Trophoblast cell (in vitro differentiated cells and primary cell): ENCODE measurements around the gene ZC3H13. TPM values are rescaled to one million over a fixed set of nuclear protein-coding genes. Genes with fewer than 3 reads are reported as not detected.

Experiments used
- DNase-seq, 2 donors: peaks; one replicate each; pipeline ENCODE4 v3.0.0-alpha.2; 2016
- H2AFZ ChIP-seq: 2 replicates; pipeline ENCODE4 v1.6.1; 2013; ENCODE audit warnings: low read length, moderate library complexity, mild to moderate bottlenecking; ENCODE audit not compliant: insufficient read depth, poor library complexity
- H2AK5ac ChIP-seq: 2 replicates; pipeline ENCODE4 v1.6.1; 2013; ENCODE audit warnings: mild to moderate bottlenecking, low read length
- H2BK120ac ChIP-seq: 2 replicates; pipeline ENCODE4 v1.6.1; 2013; ENCODE audit warnings: low read length, mild to moderate bottlenecking, moderate library complexity; ENCODE audit not compliant: insufficient read depth, poor library complexity
- H2BK12ac ChIP-seq: 2 replicates; pipeline ENCODE4 v1.6.1; 2013; ENCODE audit warnings: mild to moderate bottlenecking, low read length, moderate library complexity
- H2BK5ac ChIP-seq: 2 replicates; pipeline ENCODE4 v1.6.1; 2013; ENCODE audit warnings: low read length, low read depth, moderate library complexity, mild to moderate bottlenecking; ENCODE audit not compliant: poor library complexity
- H3K14ac ChIP-seq: 2 replicates; pipeline ENCODE4 v1.6.1; 2013; ENCODE audit warnings: mild to moderate bottlenecking, low read length
- H3K18ac ChIP-seq: 2 replicates; pipeline ENCODE4 v1.6.1; 2013; ENCODE audit warnings: mild to moderate bottlenecking, low read length
- H3K23ac ChIP-seq: 2 replicates; pipeline ENCODE4 v1.6.1; 2013; ENCODE audit warnings: low read length
- H3K27ac ChIP-seq: 2 replicates; pipeline ENCODE4 v1.5.1; 2013; ENCODE audit warnings: low read depth, mild to moderate bottlenecking, inconsistent platforms, low read length, moderate library complexity
- H3K27me3 ChIP-seq: 2 replicates; pipeline ENCODE4 v1.6.1; 2013; ENCODE audit warnings: inconsistent platforms, mild to moderate bottlenecking, low read length, moderate library complexity; ENCODE audit not compliant: insufficient read depth
- H3K36me3 ChIP-seq, 2 experiments: 1 replicate in 1 of 2; 2 replicates in 1 of 2; pipeline ENCODE4 v1.6.1; 2013; ENCODE audit warnings: low read length in 2 of 2, mild to moderate bottlenecking in 2 of 2, moderate library complexity in 1 of 2; ENCODE audit not compliant: insufficient read depth in 2 of 2, control insufficient read depth in 1 of 2
- H3K4ac ChIP-seq: 2 replicates; pipeline ENCODE4 v1.6.1; 2013; ENCODE audit warnings: low read depth, mild to moderate bottlenecking, low read length, moderate library complexity
- H3K4me1 ChIP-seq, 2 experiments: 1 replicate in 1 of 2; 2 replicates in 1 of 2; pipeline ENCODE4 v1.6.1; 2013; ENCODE audit warnings: low read length in 2 of 2, mild to moderate bottlenecking in 2 of 2, moderate library complexity in 1 of 2; ENCODE audit not compliant: insufficient read depth in 2 of 2, control insufficient read depth in 1 of 2
- H3K4me2 ChIP-seq: 2 replicates; pipeline ENCODE4 v1.6.1; 2013; ENCODE audit warnings: inconsistent platforms, mild to moderate bottlenecking, low read length, moderate library complexity
- H3K4me3 ChIP-seq: 2 replicates; pipeline ENCODE4 v1.5.1; 2013; ENCODE audit warnings: mild to moderate bottlenecking, low read depth, low read length, inconsistent platforms
- H3K79me1 ChIP-seq: one replicate; pipeline ENCODE4 v1.6.1; 2013; ENCODE audit warnings: low read length
- H3K79me2 ChIP-seq: 2 replicates; pipeline ENCODE4 v1.6.1; 2013; ENCODE audit warnings: low read length, mild to moderate bottlenecking; ENCODE audit not compliant: control insufficient read depth, insufficient read depth, poor library complexity
- H3K9ac ChIP-seq: 2 replicates; pipeline ENCODE4 v1.6.1; 2013; ENCODE audit warnings: mild to moderate bottlenecking, low read length
- H3K9me3 ChIP-seq: 2 replicates; pipeline ENCODE4 v1.6.1; 2013; ENCODE audit warnings: low read depth, mild to moderate bottlenecking, control low read depth, inconsistent platforms, low read length; ENCODE audit not compliant: insufficient read depth
- H4K12ac ChIP-seq: 2 replicates; pipeline ENCODE4 v1.6.1; 2013; ENCODE audit warnings: low read depth, mild to moderate bottlenecking, low read length, moderate library complexity
- H4K8ac ChIP-seq: 2 replicates; pipeline ENCODE4 v1.6.1; 2013; ENCODE audit warnings: low read depth, mild to moderate bottlenecking, low read length, moderate library complexity
- H4K91ac ChIP-seq: one replicate; pipeline ENCODE4 v1.6.1; 2013; ENCODE audit warnings: low read depth, mild to moderate bottlenecking, low read length, moderate library complexity
- WGBS: extraction: QIAGEN DNeasy Blood & Tissue Kit; methylation state at CpG from one replicate; pipeline ENCODE4 v1.1.7; 2013; ENCODE audit warnings: missing lambda C conversion rate; ENCODE audit not compliant: insufficient read length, insufficient coverage; ENCODE audit errors: extremely low coverage; 5-methylcytosine and 5-hydroxymethylcytosine counted together
- polyA plus RNA-seq: library from polyadenylated mRNA; stranded (reverse); fragments of 200-250 nt; gene quantifications from 2 replicates; pipeline ENCODE4 v1.2.3, GENCODE V29; 2013

Gene ZC3H13, protein sequence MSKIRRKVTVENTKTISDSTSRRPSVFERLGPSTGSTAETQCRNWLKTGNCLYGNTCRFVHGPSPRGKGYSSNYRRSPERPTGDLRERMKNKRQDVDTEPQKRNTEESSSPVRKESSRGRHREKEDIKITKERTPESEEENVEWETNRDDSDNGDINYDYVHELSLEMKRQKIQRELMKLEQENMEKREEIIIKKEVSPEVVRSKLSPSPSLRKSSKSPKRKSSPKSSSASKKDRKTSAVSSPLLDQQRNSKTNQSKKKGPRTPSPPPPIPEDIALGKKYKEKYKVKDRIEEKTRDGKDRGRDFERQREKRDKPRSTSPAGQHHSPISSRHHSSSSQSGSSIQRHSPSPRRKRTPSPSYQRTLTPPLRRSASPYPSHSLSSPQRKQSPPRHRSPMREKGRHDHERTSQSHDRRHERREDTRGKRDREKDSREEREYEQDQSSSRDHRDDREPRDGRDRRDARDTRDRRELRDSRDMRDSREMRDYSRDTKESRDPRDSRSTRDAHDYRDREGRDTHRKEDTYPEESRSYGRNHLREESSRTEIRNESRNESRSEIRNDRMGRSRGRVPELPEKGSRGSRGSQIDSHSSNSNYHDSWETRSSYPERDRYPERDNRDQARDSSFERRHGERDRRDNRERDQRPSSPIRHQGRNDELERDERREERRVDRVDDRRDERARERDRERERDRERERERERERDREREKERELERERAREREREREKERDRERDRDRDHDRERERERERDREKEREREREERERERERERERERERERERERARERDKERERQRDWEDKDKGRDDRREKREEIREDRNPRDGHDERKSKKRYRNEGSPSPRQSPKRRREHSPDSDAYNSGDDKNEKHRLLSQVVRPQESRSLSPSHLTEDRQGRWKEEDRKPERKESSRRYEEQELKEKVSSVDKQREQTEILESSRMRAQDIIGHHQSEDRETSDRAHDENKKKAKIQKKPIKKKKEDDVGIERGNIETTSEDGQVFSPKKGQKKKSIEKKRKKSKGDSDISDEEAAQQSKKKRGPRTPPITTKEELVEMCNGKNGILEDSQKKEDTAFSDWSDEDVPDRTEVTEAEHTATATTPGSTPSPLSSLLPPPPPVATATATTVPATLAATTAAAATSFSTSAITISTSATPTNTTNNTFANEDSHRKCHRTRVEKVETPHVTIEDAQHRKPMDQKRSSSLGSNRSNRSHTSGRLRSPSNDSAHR (N-terminal part only)
- polyA plus RNA-seq: 36.0 and 37.7 TPM in 2 replicates

DNA sequence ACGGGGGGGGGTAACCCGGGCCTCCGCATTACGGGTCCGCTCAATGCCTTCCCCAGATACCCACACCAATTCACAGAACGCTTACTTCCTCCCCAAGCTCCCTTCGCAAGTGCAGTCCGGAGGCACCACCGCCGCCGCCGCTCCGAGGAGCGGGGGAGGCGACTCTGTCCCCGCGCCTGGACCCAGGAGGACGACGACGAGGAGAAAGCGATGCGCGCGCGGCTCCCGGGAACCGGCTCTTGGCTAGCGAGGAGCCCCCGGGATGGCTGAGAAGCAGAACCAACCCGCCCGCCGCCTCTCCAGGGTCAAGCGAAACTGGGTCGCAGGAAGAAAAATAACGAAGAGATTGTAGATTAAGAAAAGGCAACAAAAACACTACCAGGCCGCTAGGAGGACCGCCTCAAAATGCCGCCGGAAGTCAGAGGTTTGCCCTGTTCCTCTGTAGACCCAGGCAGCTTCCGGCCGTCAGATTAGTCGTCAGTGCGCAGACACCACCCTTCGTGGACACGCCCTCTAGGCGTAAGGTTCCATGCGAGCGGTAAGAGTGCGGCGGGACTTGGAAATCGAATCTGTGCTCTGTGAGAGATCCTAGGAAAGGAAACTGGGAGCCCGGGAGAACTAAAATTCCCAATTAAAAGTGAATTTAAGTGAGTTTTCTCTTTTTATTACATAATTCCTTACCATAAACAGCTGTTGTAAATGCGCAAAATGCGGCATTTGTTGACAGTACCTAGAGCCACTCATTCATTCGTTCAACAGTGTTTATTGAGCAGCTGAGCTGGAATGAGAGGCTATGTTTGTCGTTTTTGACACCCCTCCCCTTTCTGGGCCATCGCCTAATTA lies at the start of gene ZC3H13:
Gene ZC3H13 (minus strand): TSS at position 428 of the 843 bp plus-strand sequence. CDS start 7,239 bp downstream, outside the sequence.
- no CpG with 5 or more reads among the region's 57 CpGs for WGBS

DNA sequence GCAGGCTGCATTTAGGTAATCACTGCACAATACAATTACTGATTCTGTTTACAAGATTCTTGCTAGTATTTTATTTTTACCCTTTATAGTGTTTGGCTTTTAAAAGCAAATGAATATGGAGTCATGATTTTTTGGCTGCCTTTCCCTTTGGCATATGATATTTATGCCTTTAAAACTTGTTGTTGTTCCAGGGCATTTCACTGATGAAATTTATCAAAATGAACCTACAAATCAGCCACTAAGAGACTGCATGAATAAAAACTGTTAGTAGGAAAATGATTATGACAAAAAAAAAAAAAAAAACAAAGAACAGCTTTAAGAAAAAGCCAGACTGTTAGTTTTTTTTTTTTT lies 49.7 kb upstream of the ZC3H13 start:
- Histone ChIP-seq H3K9me3 (no peaks in the 10 kb centered on the region), H2BK5ac (no peak overlapping the region), H3K4me2 (no peak overlapping the region), H3K4me1 (peaks cover 0 to 3% of the 10 kb centered on the region in 2 experiments), H3K36me3 (no peaks in the 10 kb centered on the region), H3K4me3 (no peak overlapping the region), H4K91ac (no peak overlapping the region), H2AFZ (no peak overlapping the region), H2BK120ac (no peak overlapping the region), H3K4ac (no peak overlapping the region), H3K9ac (no peak overlapping the region), H2AK5ac (no peak overlapping the region), H3K27me3 (no peaks in the 10 kb centered on the region), H3K79me2 (no peaks in the 10 kb centered on the region), H3K18ac (no peak overlapping the region), H3K23ac (no peak overlapping the region), H2BK12ac (no peak overlapping the region), H3K27ac (no peak overlapping the region), H3K79me1 (no peaks in the 10 kb centered on the region), H4K8ac (no peak overlapping the region), H4K12ac (no peak overlapping the region), H3K14ac (no peak overlapping the region)
- DNase-seq: no peak

More for the DNA sequence above, at the start of gene ZC3H13:
- H4K91ac ChIP-seq: peak within 1 kb of the TSS; percentile 69
- DNase-seq: peak; percentile 97 to 98
- peak within 1 kb of the TSS; percentile 46 for H4K12ac ChIP-seq
- peak within 1 kb of the TSS; percentile 41 for H2BK120ac ChIP-seq
- peaks cover 3% of the 10 kb centered on the region for H3K79me2 ChIP-seq
- H3K18ac ChIP-seq: peak within 1 kb of the TSS; percentile 12
- H4K8ac ChIP-seq: peak within 1 kb of the TSS; percentile 91
- H3K27me3 ChIP-seq: no peaks in the 10 kb centered on the region
- peaks cover 3% of the 10 kb centered on the region for H3K79me1 ChIP-seq
- no peak within 1 kb of the TSS for H2AK5ac ChIP-seq
- no peaks in the 10 kb centered on the region for H3K9me3 ChIP-seq
- no peak within 1 kb of the TSS for H3K23ac ChIP-seq
- H3K9ac ChIP-seq: peak within 1 kb of the TSS; percentile 85
- H3K27ac ChIP-seq: peak within 1 kb of the TSS; percentile 39
- H3K14ac ChIP-seq: peak within 1 kb of the TSS; percentile 67
- H3K4me2 ChIP-seq: peak within 1 kb of the TSS; percentile 88
- no peak within 1 kb of the TSS for H2BK12ac ChIP-seq
- peak within 1 kb of the TSS; percentile 60 for H3K4ac ChIP-seq
- H2AFZ ChIP-seq: peak within 1 kb of the TSS; percentile 75
- H3K4me1 ChIP-seq: no peaks in the 10 kb centered on the region
- peak within 1 kb of the TSS; percentile 94 for H3K4me3 ChIP-seq
- H2BK5ac ChIP-seq: peak within 1 kb of the TSS; percentile 28
- no peaks in the 10 kb centered on the region for H3K36me3 ChIP-seq

GRCh38 chr13:46101484-46102254 lies 49.1 kb upstream of the ZC3H13 start:
- Histone ChIP-seq H3K36me3 (no peaks in the 10 kb centered on the region), H3K79me1 (no peaks in the 10 kb centered on the region), H3K18ac (no peak overlapping the region), H3K9ac (no peak overlapping the region), H2BK120ac (no peak overlapping the region), H4K91ac (no peak overlapping the region), H3K4me3 (no peak overlapping the region), H3K27me3 (no peaks in the 10 kb centered on the region), H2AFZ (no peak overlapping the region), H4K12ac (no peak overlapping the region), H3K4me2 (no peak overlapping the region), H3K79me2 (no peaks in the 10 kb centered on the region), H4K8ac (no peak overlapping the region), H2AK5ac (no peak overlapping the region), H3K4me1 (peaks cover 0 to 6% of the 10 kb centered on the region in 2 experiments), H3K4ac (no peak overlapping the region), H3K9me3 (no peaks in the 10 kb centered on the region), H3K27ac (no peak overlapping the region), H2BK5ac (no peak overlapping the region), H3K14ac (no peak overlapping the region), H3K23ac (no peak overlapping the region), H2BK12ac (no peak overlapping the region)
- WGBS: no CpG with 5 or more reads among the region's 8 CpGs
- no peak for DNase-seq
